LNCAP (cell line): Measurements from ENCODE around the gene FRMD4A.

Source experiments
- CTCF ChIP-seq: fragments of 450-650 bp; IDR thresholded peaks from 2 replicates; pipeline ENCODE4 v1.5.1; 2017; ENCODE audit warnings: mild to moderate bottlenecking

FRMD4A gene

GRCh38 chr10:14162629-14163344 lies 167.9 kb downstream of the FRMD4A start:
- no peak for TF ChIP-seq CTCF

GRCh38 chr10:14162061-14162460 lies 168.7 kb downstream of the FRMD4A start:
- TF ChIP-seq CTCF, result no peak

GRCh38 chr10:14160299-14160698 lies 170.4 kb downstream of the FRMD4A start:
- no peak for TF ChIP-seq CTCF

- no peak for TF ChIP-seq CTCF
Measured at GRCh38 chr10:14158575-14158974, 172.1 kb downstream of the FRMD4A start.

GRCh38 chr10:14156104-14156503 lies 174.6 kb downstream of the FRMD4A start:
- no peak for TF ChIP-seq CTCF

- TF ChIP-seq CTCF, result no peak
Measured at GRCh38 chr10:14153570-14154055, 177.1 kb downstream of the FRMD4A start.

GRCh38 chr10:14151571-14151970 lies 179.2 kb downstream of the FRMD4A start:
- TF ChIP-seq CTCF, result no peak

GRCh38 chr10:14150526-14150925 lies 180.2 kb downstream of the FRMD4A start:
- no peak for TF ChIP-seq CTCF
